HG03469 (cell line): ENCODE data around the gene ALS2CL.
A peak's percentile ranks its signal among the peaks of the same experiment; 100 is the strongest.

ENCODE experiments used
- ATAC-seq: cut with Tn5 transposase; IDR thresholded peaks from one replicate; pipeline ENCODE4 v1.9.1; 2021; ENCODE audit warnings: mild to moderate bottlenecking, moderate library complexity, moderate number of reproducible peaks; ENCODE audit not compliant: unreplicated experiment

Gene ALS2CL

GRCh38 chr3:46716461-46717441 lies 23.3 kb upstream of the ALS2CL start:
- no peak for ATAC-seq

DNA sequence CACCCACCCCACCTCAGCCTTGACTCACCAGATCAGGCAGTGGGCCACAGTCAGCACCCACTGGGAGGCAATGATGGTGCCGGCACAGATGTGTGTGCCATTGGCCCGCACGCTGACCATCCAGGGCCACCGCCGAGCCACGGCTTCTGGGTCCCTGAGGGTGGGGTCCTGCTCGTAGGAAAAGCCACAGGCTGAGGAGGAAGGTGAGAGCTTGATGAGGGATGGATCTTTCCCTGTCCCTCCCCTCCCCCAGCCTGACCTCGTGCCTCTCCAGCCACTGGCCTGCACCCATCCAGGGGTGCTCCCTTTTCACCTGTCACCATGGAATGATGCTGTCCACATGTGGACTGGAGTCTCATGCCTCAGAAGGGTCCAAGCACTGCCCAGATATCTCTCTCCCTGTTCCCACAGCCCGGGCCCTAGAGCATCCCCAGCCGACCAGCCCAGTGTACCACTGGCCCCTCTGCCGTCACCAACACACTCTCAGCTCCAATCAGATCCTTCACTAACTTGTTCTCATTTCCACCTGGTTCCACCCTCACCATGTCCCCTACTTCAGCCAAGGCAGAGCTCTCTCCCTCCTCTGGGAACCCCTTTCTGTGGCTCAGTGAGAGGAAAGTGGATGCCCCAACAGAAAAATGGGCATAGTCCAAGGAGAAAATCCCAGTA lies 22.2 kb upstream of the ALS2CL start:
- no peak for ATAC-seq

DNA sequence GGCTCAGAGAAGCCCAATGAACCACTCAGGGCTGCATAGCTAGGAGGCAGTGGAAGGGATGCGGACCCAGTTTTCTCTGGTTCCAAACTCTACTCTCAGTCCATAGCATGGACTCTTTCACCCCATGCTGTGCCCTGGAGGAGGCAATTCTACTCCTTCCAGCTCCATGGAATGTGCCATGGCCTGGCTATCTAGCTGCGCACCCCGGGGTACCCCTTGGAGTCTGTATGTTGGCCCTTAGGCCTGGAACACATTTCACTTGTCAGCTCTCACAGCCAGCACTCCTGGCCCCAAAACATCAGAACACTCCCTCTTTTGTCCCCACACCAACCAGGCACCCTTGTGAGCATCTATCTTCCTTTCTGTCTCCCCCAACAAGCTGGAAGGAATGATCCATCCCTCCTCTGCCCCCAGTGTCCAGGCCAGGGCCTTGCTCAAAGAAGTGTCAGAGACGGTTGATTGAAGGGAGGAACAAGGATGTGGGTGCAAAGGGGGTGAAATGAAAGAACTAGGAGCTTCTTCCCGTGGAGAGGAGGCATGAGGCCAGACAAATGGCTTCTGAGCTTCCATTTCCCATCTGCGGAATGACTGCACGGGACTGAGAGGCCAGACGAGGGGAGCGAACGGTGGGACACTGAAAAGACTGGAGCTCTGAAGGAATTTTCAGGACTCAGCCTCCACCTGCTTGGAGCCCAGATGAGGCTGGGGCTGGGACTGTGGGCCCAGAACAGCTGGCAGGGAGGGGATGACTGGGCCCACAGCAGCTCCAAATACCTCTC lies 21.4 kb upstream of the ALS2CL start:
- no peak for ATAC-seq

DNA sequence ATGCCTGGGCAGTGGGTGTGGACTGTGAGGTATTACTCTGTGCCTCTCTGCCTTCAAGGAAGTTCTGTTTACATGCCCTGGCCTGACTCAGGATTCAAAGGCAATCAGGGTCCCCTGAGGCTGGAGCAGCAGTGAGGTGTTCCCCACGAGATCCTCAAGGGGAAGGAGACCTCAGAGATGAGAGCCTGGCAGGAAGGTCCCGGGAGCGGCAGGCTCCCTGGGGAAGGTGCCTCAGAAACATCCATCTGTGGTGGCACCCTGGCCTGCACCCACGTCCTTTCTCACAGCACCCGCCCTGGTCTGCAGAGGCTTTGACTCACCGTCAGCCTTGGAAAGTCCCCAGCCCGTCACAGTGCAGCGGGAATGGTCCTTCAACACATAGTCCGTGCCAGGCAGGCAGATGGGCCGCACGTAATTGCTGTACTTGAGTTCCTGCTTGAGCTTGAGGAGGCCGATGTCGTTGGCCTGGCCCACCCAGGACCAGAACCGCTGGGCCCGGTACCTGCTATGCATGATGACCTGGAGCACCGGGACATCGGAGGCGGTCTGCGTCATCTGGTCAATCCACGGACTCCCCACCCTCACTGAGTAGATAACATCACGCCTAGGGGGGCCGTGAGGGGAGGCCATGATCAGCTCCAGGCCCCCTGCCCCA lies 20.5 kb upstream of the ALS2CL start:
- peak; percentile 54 for ATAC-seq

- ATAC-seq = no peak
Measured at GRCh38 chr3:46713050-46713897, 19.8 kb upstream of the ALS2CL start.

GRCh38 chr3:46712191-46713049 lies 18.9 kb upstream of the ALS2CL start:
- no peak for ATAC-seq

GRCh38 chr3:46711760-46712159 lies 18.3 kb upstream of the ALS2CL start:
- no peak for ATAC-seq

DNA sequence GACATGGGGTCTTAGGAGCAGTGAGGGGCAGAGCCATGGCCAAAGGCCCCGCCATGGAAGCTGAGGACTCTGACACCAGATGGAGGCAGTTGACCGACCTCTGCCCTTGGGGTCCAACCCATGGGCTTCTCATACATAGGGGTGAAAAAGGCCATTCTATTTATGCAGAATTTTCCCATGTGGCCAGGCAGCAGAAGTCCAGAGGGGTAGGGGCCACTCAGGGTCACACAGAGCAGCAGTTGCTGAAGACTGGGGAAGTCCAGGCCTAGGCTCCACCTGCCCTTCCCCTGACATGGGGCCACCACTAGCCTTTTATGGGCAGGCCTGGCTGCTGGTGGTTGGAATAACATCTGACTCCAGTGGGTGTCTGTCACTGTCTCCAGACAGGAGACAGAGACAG lies 17.8 kb upstream of the ALS2CL start:
- ATAC-seq = no peak

GRCh38 chr3:46710671-46711295 lies 17.3 kb upstream of the ALS2CL start:
- ATAC-seq = no peak

GRCh38 chr3:46710229-46710628 lies 16.8 kb upstream of the ALS2CL start:
- no peak for ATAC-seq

DNA sequence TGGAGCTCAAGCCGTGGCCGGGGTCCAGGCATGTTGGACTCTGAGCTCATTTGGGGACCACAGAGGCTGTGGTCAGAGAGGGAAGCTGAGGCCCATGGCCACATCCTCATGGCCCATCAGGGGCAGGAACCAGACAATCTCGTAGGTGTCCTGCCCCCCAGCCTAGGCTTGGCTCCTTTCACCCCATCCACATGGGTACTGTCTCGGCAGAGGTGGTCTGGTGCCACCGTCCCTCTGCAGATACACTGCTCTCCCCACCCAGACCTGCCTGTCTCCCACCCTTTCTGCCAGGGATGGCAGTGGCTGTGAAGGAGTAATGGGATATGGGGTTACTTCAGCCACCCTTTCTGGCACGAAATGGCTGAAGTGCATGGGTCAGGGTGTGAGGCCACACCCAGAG lies 16.2 kb upstream of the ALS2CL start:
- no peak for ATAC-seq

GRCh38 chr3:46709157-46709654 lies 15.7 kb upstream of the ALS2CL start:
- ATAC-seq = no peak

GRCh38 chr3:46708401-46709156 lies 15.1 kb upstream of the ALS2CL start:
- ATAC-seq = no peak

- ATAC-seq = no peak
Measured at GRCh38 chr3:46707601-46708011, 14.1 kb upstream of the ALS2CL start.

GRCh38 chr3:46706771-46707582 lies 13.5 kb upstream of the ALS2CL start:
- no peak for ATAC-seq

GRCh38 chr3:46705751-46706552 lies 12.5 kb upstream of the ALS2CL start:
- ATAC-seq = no peak
